ENCODE data around the gene EDA2R.

DNA sequence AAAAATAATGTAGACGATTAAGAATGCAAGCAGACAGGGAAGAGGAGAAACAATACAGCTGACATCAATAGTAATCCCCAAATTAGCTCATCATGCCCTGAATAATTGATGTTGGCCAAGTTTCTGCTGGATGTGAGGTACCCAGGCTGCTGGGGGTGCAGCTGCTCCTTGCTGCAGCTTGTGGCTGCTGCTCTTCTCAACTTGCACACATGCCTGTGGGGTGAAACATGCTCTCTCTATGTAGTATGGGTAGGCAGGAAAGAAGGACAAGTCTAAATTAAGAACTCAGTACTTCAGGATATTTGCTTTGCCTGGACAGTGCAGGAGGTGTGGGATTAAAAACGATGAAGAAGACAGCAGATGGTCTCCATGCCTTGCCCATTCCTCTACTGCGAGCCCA is 16.7 kb downstream of the EDA2R start:
- TF ChIP-seq, protein P1, sequence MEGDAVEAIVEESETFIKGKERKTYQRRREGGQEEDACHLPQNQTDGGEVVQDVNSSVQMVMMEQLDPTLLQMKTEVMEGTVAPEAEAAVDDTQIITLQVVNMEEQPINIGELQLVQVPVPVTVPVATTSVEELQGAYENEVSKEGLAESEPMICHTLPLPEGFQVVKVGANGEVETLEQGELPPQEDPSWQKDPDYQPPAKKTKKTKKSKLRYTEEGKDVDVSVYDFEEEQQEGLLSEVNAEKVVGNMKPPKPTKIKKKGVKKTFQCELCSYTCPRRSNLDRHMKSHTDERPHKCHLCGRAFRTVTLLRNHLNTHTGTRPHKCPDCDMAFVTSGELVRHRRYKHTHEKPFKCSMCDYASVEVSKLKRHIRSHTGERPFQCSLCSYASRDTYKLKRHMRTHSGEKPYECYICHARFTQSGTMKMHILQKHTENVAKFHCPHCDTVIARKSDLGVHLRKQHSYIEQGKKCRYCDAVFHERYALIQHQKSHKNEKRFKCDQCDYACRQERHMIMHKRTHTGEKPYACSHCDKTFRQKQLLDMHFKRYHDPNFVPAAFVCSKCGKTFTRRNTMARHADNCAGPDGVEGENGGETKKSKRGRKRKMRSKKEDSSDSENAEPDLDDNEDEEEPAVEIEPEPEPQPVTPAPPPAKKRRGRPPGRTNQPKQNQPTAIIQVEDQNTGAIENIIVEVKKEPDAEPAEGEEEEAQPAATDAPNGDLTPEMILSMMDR (conservative IDR thresholded peaks at IDR 0.05; ENCODE audit: low read depth, low read length), result no peak
- no peak for TF ChIP-seq MAZ (IDR thresholded peaks at IDR 0.05; ENCODE audit: borderline replicate concordance, low read depth, low read length)
- no peak for TF ChIP-seq POLR2A (IDR thresholded peaks at IDR 0.05; ENCODE audit: low read depth, low read length)
